Stimulated activated CD8-positive, alpha-beta memory T cell treated with anti-CD3 and anti-CD28 coated beads, Interleukin-4, amount 100 ng/mL, for 1 hour (primary cell): ENCODE results near the gene PAXIP1.
A peak's percentile ranks its signal among the peaks of the same experiment; 100 is the strongest.
"Not testable (repeated sequence)": the region's sequence is repeated elsewhere in the genome, so short reads cannot be mapped to it uniquely, and the experiment has no call there.

Experiments used
- DNase-seq, 2 donors: peaks; one replicate each; pipeline ENCODE4 v3.0.0-alpha.2; 2020; ENCODE audit warnings: low read depth in 2 of 2, low spot score in 1 of 2

The PAXIP1 gene, protein sequence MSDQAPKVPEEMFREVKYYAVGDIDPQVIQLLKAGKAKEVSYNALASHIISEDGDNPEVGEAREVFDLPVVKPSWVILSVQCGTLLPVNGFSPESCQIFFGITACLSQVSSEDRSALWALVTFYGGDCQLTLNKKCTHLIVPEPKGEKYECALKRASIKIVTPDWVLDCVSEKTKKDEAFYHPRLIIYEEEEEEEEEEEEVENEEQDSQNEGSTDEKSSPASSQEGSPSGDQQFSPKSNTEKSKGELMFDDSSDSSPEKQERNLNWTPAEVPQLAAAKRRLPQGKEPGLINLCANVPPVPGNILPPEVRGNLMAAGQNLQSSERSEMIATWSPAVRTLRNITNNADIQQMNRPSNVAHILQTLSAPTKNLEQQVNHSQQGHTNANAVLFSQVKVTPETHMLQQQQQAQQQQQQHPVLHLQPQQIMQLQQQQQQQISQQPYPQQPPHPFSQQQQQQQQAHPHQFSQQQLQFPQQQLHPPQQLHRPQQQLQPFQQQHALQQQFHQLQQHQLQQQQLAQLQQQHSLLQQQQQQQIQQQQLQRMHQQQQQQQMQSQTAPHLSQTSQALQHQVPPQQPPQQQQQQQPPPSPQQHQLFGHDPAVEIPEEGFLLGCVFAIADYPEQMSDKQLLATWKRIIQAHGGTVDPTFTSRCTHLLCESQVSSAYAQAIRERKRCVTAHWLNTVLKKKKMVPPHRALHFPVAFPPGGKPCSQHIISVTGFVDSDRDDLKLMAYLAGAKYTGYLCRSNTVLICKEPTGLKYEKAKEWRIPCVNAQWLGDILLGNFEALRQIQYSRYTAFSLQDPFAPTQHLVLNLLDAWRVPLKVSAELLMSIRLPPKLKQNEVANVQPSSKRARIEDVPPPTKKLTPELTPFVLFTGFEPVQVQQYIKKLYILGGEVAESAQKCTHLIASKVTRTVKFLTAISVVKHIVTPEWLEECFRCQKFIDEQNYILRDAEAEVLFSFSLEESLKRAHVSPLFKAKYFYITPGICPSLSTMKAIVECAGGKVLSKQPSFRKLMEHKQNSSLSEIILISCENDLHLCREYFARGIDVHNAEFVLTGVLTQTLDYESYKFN

DNA sequence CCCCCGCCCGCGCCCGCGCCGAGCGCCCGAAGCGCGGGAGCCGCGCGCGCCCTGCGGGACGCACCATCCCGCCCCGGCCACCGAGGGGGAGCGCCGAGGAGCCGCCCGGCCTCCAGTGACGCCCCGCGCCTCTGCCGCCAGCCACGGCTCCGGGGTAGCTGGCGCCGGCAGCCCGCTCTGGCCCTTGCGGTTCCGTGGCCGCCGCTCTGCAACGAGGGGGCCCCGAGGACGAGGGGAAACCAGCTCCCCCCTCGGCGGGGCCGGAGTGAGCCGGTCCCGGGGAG, at the start of gene PAXIP1:
Gene PAXIP1, minus strand, starts transcription at position 33 of the 284 bp plus-strand sequence. CDS start 195 bp downstream, outside the sequence.
- DNase-seq, result peak; percentile 17 to 24

DNA sequence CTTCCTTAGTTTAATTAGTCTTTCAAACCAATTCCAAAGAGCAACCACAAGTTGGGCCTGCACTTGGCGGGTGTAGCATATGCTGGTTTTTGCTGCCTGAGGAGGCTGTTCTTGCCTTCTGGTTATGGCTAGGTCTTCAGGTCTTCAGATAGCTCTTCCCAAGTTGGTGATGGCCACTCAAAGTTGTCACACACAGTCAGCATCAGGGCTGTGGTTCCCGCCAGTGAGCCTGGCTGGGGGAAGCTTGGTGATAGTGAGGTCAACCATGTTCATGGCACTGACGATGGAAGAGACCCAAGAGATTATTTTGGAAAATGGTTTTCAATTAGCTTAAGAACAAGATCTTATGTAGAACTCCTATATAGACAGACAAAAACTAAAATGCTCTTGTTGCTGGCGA, 48.4 kb upstream of the PAXIP1 start:
- no peak for DNase-seq

DNA sequence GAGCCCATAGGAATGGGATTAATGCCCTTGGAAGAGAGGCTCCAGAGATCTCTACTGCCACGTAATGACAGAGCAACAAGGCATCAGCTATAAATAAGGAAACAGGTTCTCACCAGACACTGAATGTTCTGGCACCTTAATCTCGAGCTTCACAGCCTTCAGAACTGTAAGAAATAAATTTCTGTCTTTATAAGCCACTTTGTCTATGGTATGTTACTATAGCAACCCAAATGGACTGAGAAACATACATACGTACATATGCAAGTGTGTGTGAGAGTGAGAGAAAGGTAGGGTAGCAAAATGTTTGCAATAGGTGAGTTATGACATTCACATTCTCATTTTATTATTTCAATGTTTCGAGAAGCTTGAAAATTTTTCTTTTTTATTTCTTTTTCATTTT, 45.1 kb upstream of the PAXIP1 start:
- DNase-seq, result no peak

GRCh38 chr7:155043756-155044155, 40.8 kb upstream of the PAXIP1 start:
- DNase-seq, result no peak

DNA sequence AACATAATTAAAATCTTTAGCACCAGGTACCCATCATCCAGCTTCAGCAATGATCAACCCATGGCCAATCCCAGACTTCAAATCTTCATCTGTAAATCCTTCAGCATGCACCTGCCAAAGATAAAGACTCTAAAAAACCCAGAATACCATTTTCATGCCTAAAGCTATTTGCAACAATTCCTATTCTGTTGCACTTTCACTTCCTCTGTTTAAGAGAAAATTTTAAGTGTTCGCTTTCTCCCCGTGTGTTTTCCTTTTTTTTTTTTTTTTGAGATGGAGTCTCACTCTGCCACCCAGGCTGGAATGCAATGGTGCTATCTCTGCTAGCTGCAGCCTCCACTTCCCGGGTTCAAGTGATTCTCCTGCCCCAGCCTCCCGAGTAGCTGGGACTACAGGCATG, 35.4 kb upstream of the PAXIP1 start:
- DNase-seq, result no peak

GRCh38 chr7:155034495-155034894, 31.6 kb upstream of the PAXIP1 start:
- not testable (repeated sequence) for DNase-seq

GRCh38 chr7:155032978-155033377, 30.1 kb upstream of the PAXIP1 start:
- DNase-seq, result no peak

- no peak for DNase-seq
Measured at GRCh38 chr7:155027879-155028278, 25.0 kb upstream of the PAXIP1 start.

DNA sequence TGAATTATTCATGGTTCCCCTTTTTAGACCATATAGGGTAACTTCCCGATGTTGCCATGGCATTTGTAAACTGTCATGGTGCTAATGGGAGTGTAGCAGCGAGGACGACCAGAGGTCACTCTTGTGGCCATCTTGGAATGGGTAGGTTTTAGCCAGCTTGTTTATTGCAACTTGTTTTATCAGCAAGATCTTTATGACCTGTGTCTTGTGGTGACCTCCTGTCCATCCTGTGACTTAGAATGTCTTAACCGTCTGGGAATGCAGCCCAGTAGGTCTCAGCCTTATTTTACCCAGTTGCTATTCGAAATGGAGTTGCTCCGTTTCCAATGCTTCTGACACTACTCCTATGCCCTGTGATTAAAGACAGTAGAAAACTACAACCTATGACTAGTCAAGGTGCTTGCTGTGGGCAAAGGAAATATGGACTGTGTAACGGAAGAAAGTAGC, 18.8 kb upstream of the PAXIP1 start:
- no peak for DNase-seq

GRCh38 chr7:155020996-155021395, 18.1 kb upstream of the PAXIP1 start:
- DNase-seq, result no peak

- no peak for DNase-seq
Measured at GRCh38 chr7:155017834-155018233, 14.9 kb upstream of the PAXIP1 start.

- DNase-seq, result no peak
Measured at GRCh38 chr7:155011086-155011485, 8.2 kb upstream of the PAXIP1 start.

DNA sequence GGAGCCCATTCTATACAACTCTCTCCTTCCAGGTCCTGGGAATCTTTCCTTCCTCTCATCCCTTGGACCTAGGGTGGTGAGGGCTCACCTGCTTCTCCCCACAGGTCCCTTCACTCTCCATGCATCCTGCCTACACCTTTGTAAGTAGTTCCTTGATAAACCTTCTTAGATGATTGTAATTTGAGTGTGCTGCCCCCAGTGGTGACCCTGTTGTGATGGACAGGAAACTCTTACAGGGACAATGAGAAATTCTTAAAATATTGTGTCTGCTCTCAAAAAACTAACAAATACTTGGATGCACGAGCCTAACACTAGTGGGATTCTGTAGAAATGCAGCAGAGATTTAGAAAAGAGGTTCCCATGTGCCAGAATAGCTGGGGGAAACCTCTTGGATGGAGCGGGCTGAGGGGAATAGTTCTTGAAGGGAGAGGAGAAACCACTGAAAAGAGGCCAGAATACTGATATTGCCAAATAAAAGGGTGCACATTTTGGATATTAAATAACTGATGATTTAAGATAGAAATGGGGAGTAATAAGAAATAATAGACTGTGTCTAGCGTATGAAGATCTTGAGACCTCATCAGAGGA, 6.7 kb upstream of the PAXIP1 start:
- no peak for DNase-seq

GRCh38 chr7:155007947-155008346, 5.0 kb upstream of the PAXIP1 start:
- no peak for DNase-seq

GRCh38 chr7:155003376-155004214, 671 bp upstream of the PAXIP1 start:
- peak; percentile 54 to 76 for DNase-seq

- peak in 1 of 2 donors; percentile 8 for DNase-seq
Measured at GRCh38 chr7:155002411-155003091, 373 bp downstream of the PAXIP1 start.

DNA sequence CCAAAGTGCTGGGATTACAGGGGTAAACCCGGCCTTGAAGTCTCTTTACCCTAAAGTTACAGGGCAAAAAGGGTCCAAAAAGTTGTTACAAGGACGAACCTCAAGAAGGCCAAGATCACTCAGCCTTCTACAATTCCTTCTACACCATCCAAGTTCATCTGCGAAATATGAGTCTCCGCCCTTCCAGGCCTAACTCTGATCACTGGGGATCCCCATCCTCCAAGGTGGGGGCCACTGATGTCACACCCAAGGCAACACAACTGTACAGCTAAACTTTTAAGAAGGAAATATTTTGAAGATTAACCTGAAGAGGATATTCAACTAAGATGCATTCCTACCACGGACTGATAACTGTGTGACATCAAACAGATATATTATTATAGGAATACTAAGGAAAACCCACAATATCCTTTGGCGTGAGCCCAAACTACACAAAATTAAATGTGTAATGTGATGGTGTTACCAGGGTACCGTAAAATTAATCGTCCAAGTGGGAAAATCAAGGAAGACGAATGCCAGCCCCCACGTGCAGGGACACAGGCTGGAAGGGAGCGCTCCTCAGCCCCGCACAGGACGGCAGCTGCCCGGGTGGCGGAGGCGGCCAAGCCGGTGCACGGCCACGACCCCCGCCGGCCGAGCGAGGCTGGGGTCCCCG, 1.0 kb downstream of the PAXIP1 start:
- DNase-seq, result no peak

DNA sequence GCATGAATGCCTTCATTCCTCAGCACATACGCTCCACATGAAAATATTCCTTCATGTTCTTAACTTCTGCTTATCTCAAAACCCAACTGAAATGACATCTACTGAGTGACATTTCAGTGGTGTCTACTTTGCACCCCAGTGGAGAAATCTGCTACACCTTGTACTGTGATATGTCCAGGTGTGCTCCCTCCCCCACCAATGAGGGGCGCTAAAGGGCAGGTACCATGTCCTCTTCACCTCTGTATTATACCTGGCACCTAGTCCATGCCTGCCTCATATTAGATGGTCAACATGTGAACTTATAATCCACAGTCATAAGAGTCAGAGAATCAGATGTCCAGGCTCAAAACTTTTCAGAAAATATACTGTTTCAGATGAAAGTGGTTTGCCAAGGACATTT, 2.1 kb downstream of the PAXIP1 start:
- no peak for DNase-seq

DNA sequence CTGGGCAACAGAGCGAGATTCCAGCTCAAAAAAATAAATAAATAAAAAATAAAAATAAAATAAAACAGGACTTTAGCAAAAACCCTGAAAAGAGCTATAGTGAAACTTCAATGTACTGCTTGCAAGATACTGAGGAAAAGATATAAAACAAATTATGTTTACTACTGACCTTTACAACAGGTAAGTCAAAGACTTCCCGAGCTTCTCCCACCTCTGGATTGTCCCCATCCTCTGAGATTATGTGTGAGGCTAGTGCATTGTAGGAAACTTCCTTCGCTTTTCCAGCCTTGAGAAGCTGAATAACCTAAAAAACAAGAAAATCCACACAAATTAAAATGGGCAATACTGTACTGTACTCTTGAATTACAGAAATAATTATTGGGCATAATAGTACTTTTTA, 4.4 kb downstream of the PAXIP1 start:
- DNase-seq, result no peak
